GM10847 (cell line): Measurements from ENCODE around the gene RSPO4.

Experiments used
- POLR2A ChIP-seq: IDR thresholded peaks from 2 replicates; pipeline ENCODE4 v1.6.1; 2011; ENCODE audit not compliant: insufficient read length; ENCODE audit errors: extremely low read depth

The RSPO4 gene

GRCh38 chr20:1013566-1014340 lies 11.6 kb upstream of the RSPO4 start:
- TF ChIP-seq POLR2A = no peak

- TF ChIP-seq POLR2A = no peak
Observed at GRCh38 chr20:1012359-1013168, 10.5 kb upstream of the RSPO4 start.

GRCh38 chr20:1010659-1011058 lies 8.5 kb upstream of the RSPO4 start:
- no peak for TF ChIP-seq POLR2A

GRCh38 chr20:1005452-1006027 lies 3.4 kb upstream of the RSPO4 start:
- TF ChIP-seq POLR2A = no peak

GRCh38 chr20:1003920-1004697 lies 2.0 kb upstream of the RSPO4 start:
- TF ChIP-seq POLR2A = no peak

- TF ChIP-seq POLR2A = no peak
Observed at GRCh38 chr20:1002682-1003561, 811 bp upstream of the RSPO4 start.

- TF ChIP-seq POLR2A = no peak
Observed at GRCh38 chr20:1001116-1001515, 995 bp downstream of the RSPO4 start.

GRCh38 chr20:998231-998830 lies 3.8 kb downstream of the RSPO4 start:
- no peak for TF ChIP-seq POLR2A

GRCh38 chr20:997486-997885 lies 4.6 kb downstream of the RSPO4 start:
- no peak for TF ChIP-seq POLR2A

GRCh38 chr20:997016-997415 lies 5.1 kb downstream of the RSPO4 start:
- TF ChIP-seq POLR2A = no peak

GRCh38 chr20:995170-995569 lies 6.9 kb downstream of the RSPO4 start:
- TF ChIP-seq POLR2A = no peak

- no peak for TF ChIP-seq POLR2A
Observed at GRCh38 chr20:992801-993535, 9.1 kb downstream of the RSPO4 start.

GRCh38 chr20:991850-992249 lies 10.3 kb downstream of the RSPO4 start:
- no peak for TF ChIP-seq POLR2A

- no peak for TF ChIP-seq POLR2A
Observed at GRCh38 chr20:990293-990959, 11.7 kb downstream of the RSPO4 start.
